WTC11 (cell line): Measurements from ENCODE around the gene SLC47A2. TPM values are rescaled to one million over a fixed set of nuclear protein-coding genes. Genes with fewer than 3 reads are reported as not detected.

Experiments
- ATAC-seq: fragments of 200-7000 bp; cut with Tn5 transposase; 2 replicates; pipeline ENCODE4 v1.10.0; 2021; ENCODE audit warnings: mild to moderate bottlenecking, moderate library complexity
- CTCF ChIA-PET: fragments of 300-600 bp; sonication (Branson Sonifier 250); formaldehyde crosslinking; loops from one replicate; lab custom pipeline; 2021; ENCODE audit warnings: antibody characterized with exemption; lab: Charles Lee
- POLR2A ChIA-PET: fragments of 350-600 bp; sonication (Branson Sonifier 250); formaldehyde crosslinking; loops from one replicate; lab custom pipeline; 2021; ENCODE audit warnings: antibody characterized with exemption; lab: Charles Lee
- DNase-seq: peaks from one replicate; pipeline ENCODE4 v3.0.0; 2021; ENCODE audit warnings: low spot score
- H3K27ac Mint-ChIP-seq: 2 replicates; pipeline ENCODE4 v1.8.0; 2021; ENCODE audit warnings: mixed read lengths
- H3K27me3 Mint-ChIP-seq: 2 replicates; pipeline ENCODE4 v1.8.0; 2021; ENCODE audit warnings: low read depth, mild to moderate bottlenecking, moderate library complexity, mixed read lengths
- H3K36me3 Mint-ChIP-seq: 2 replicates; pipeline ENCODE4 v1.8.0; 2021; ENCODE audit warnings: mixed read lengths
- H3K4me1 Mint-ChIP-seq: 2 replicates; pipeline ENCODE4 v1.8.0; 2022; ENCODE audit warnings: mixed read lengths
- H3K4me3 Mint-ChIP-seq: 2 replicates; pipeline ENCODE4 v1.8.0; 2021; ENCODE audit warnings: mild to moderate bottlenecking, moderate library complexity, mixed read lengths
- H3K9me3 Mint-ChIP-seq: 2 replicates; pipeline ENCODE4 v1.8.0; 2021; ENCODE audit warnings: mixed read lengths
- CBFB ChIP-seq: sonication (generic); formaldehyde crosslinking; IDR thresholded peaks from 2 replicates; pipeline ENCODE4 v1.8.1; 2022; ENCODE audit warnings: mild to moderate bottlenecking, low read depth, missing genetic modification reagents
- CREB1 ChIP-seq: sonication (generic); formaldehyde crosslinking; IDR thresholded peaks from 2 replicates; pipeline ENCODE4 v1.8.0; 2023; ENCODE audit warnings: mild to moderate bottlenecking, missing genetic modification reagents
- ESRRA ChIP-seq: sonication (generic); formaldehyde crosslinking; IDR thresholded peaks from 2 replicates; pipeline ENCODE4 v1.8.1; 2022; ENCODE audit warnings: mild to moderate bottlenecking, missing genetic modification reagents, borderline replicate concordance
- FOXK1 ChIP-seq: sonication (generic); formaldehyde crosslinking; IDR thresholded peaks from 2 replicates; pipeline ENCODE4 v1.8.0; 2022; ENCODE audit warnings: mild to moderate bottlenecking, moderate library complexity, missing genetic modification reagents
- IRF2 ChIP-seq: sonication (generic); formaldehyde crosslinking; IDR thresholded peaks from 2 replicates; pipeline ENCODE4 v1.8.0; 2022; ENCODE audit warnings: low read depth, missing genetic modification reagents, borderline replicate concordance
- JUN ChIP-seq: sonication (generic); formaldehyde crosslinking; IDR thresholded peaks from 2 replicates; pipeline ENCODE4 v1.8.0; 2023; ENCODE audit warnings: mild to moderate bottlenecking, missing genetic modification reagents
- TEAD4 ChIP-seq: sonication (generic); formaldehyde crosslinking; IDR thresholded peaks from 2 replicates; pipeline ENCODE4 v1.8.0; 2022; ENCODE audit warnings: mild to moderate bottlenecking, missing genetic modification reagents
- ZNF121 ChIP-seq: sonication (generic); formaldehyde crosslinking; IDR thresholded peaks from 2 replicates; pipeline ENCODE4 v1.8.0; 2023; ENCODE audit warnings: missing genetic modification reagents
- ZNF263 ChIP-seq: sonication (generic); formaldehyde crosslinking; IDR thresholded peaks from 2 replicates; pipeline ENCODE4 v1.8.1; 2022; ENCODE audit warnings: low read depth, mild to moderate bottlenecking, moderate library complexity, missing genetic modification reagents
- total RNA-seq: library from RNA; stranded (reverse); gene quantifications from 3 replicates; pipeline ENCODE4 v1.2.3, GENCODE V29; 2021
- TF ChIP-seq, protein P1 (sequence below): sonication (generic); formaldehyde crosslinking; IDR thresholded peaks from 2 replicates; pipeline ENCODE4 v1.8.1; 2023; ENCODE audit warnings: mild to moderate bottlenecking, missing genetic modification reagents, moderate library complexity
- TF ChIP-seq, protein P2 (sequence below): sonication (generic); formaldehyde crosslinking; IDR thresholded peaks from 2 replicates; pipeline ENCODE4 v1.8.1; 2023; ENCODE audit warnings: mild to moderate bottlenecking, moderate library complexity, missing genetic modification reagents
- TF ChIP-seq, protein P3 (sequence below): fragments of 250-450 bp; sonication (Bioruptor Pico); conservative IDR thresholded peaks from 2 replicates; pipeline ENCODE4 v1.9.0; 2021; ENCODE audit warnings: mild to moderate bottlenecking
- TF ChIP-seq, protein P4 (sequence below): sonication (generic); formaldehyde crosslinking; IDR thresholded peaks from 2 replicates; pipeline ENCODE4 v1.8.0; 2022; ENCODE audit warnings: mild to moderate bottlenecking, missing genetic modification reagents
- TF ChIP-seq, protein P5 (sequence below): fragments of 250-450 bp; sonication (Bioruptor Pico); IDR thresholded peaks from 2 replicates; pipeline ENCODE4 v1.8.0; 2021; ENCODE audit warnings: mild to moderate bottlenecking
- TF ChIP-seq, protein P6 (sequence below): sonication (generic); formaldehyde crosslinking; conservative IDR thresholded peaks from 2 replicates; pipeline ENCODE4 v1.8.1; 2022; ENCODE audit warnings: mild to moderate bottlenecking, missing genetic modification reagents

Gene SLC47A2
- total RNA-seq, 1 experiment from 2014 or later, result not detected

DNA sequence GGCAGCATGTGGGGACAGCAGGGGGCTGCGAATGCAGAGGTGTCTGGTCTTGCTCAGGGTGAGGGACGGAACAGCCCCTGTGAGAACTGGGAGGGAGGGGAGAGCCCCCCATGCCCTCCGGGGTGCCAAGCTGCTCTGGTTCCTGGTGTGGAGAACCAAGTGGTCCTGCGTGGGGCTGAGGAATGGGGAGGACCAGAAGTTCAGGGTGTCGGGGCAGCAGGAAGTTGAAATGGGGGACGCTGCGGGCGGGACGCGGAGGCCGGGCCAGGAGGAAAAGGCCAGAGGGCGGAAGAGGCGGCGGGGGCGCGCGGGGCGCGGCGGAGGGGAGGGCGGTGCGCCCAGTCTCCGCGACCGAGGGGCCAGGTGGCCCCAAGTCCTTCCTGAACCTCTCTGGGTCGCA is 28.1 kb upstream of the SLC47A2 start (continued):
- TF ChIP-seq CBFB (no peak), FOXK1 (no peak)
- TF ChIP-seq, all 79 proteins: peak for 0

DNA sequence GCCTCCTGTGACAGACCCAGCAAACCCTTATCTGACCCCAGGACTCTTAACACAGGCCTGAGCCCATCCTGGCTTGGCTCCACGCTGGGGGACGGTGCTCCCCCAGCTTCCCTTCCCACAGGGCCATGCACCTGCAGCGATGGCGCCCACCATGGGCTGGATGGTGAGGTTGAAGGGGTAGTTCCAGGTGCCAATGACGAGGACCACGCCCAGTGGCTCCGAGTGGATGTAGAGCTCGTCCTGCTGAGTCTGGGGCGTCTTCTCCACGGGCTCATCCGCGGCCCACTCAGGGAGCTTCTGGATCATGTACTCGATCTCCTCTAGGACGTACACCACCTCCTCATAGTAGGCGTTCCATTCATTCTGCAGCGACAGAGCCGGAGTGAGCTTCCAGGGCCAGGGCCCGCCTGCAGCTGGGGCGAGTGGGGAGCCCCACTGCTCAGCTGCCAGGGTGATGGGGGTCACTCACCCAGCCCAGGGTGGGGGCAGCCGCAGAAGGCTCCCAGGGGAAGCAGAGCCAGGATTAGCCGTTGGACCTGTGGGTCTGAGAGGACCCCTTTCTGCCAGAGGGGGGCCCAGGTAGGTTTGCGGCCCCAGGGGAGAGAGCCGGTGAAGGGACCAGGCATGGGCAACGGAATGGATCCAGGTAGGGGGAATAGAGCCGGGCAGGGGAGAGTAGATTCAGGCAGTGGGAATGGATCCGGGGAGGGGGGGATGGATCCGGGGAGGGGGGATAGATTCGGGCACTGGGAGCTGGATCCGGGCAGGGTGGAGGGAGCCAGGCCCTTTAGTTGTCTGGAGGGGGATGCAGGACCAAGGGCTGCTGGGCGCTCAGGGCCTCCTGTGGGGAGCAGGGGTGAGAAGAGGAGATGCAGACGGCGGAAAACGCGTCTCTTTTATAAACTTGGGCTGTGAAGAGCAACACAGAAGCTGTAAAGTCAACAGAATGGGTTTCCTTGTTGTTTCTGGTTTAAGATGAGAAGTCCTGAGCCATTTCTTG is 27.0 kb upstream of the SLC47A2 start:
- ChIA-PET POLR2A (interaction anchor here (1.8 kb wide), 1 partner anchor 95 kb away, joined by 6 read pairs; the partner anchor contains the start of gene ALDH3A2), CTCF (interaction anchor here (1.2 to 5.7 kb wide), 5 partner anchors 19 to 285 kb away, joined by 3 to 91 read pairs (median 5); no protein-coding TSS in a partner anchor)
- H3K27me3 Mint-ChIP-seq, result peaks cover 11% of the 10 kb centered on the region; the same call in 1 of the 2 replicates
- ATAC-seq (no peak), DNase-seq (no peak)
- peak overlapping the region; percentile 38; the same call in 1 of the 2 replicates for H3K4me3 Mint-ChIP-seq
- H3K4me1 Mint-ChIP-seq, result peaks cover 12% of the 10 kb centered on the region
- H3K27ac Mint-ChIP-seq, result no peak overlapping the region
- no peaks in the 10 kb centered on the region for H3K36me3 Mint-ChIP-seq
- TF ChIP-seq IRF2 (CRISPR knock-in tag) (no peak), CREB1 (CRISPR knock-in tag) (no peak), ZNF121 (CRISPR knock-in tag) (no peak), TEAD4 (CRISPR knock-in tag) (no peak), CBFB (no peak), JUN (CRISPR knock-in tag) (no peak), ESRRA (CRISPR knock-in tag) (no peak), ZNF263 (CRISPR knock-in tag) (no peak)
- TF ChIP-seq, protein P1, sequence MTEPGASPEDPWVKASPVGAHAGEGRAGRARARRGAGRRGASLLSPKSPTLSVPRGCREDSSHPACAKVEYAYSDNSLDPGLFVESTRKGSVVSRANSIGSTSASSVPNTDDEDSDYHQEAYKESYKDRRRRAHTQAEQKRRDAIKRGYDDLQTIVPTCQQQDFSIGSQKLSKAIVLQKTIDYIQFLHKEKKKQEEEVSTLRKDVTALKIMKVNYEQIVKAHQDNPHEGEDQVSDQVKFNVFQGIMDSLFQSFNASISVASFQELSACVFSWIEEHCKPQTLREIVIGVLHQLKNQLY (CRISPR knock-in tag), result no peak
- TF ChIP-seq, protein P2, sequence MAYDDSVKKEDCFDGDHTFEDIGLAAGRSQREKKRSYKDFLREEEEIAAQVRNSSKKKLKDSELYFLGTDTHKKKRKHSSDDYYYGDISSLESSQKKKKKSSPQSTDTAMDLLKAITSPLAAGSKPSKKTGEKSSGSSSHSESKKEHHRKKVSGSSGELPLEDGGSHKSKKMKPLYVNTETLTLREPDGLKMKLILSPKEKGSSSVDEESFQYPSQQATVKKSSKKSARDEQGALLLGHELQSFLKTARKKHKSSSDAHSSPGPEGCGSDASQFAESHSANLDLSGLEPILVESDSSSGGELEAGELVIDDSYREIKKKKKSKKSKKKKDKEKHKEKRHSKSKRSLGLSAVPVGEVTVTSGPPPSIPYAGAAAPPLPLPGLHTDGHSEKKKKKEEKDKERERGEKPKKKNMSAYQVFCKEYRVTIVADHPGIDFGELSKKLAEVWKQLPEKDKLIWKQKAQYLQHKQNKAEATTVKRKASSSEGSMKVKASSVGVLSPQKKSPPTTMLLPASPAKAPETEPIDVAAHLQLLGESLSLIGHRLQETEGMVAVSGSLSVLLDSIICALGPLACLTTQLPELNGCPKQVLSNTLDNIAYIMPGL (CRISPR knock-in tag), result no peak
- TF ChIP-seq, protein P3, sequence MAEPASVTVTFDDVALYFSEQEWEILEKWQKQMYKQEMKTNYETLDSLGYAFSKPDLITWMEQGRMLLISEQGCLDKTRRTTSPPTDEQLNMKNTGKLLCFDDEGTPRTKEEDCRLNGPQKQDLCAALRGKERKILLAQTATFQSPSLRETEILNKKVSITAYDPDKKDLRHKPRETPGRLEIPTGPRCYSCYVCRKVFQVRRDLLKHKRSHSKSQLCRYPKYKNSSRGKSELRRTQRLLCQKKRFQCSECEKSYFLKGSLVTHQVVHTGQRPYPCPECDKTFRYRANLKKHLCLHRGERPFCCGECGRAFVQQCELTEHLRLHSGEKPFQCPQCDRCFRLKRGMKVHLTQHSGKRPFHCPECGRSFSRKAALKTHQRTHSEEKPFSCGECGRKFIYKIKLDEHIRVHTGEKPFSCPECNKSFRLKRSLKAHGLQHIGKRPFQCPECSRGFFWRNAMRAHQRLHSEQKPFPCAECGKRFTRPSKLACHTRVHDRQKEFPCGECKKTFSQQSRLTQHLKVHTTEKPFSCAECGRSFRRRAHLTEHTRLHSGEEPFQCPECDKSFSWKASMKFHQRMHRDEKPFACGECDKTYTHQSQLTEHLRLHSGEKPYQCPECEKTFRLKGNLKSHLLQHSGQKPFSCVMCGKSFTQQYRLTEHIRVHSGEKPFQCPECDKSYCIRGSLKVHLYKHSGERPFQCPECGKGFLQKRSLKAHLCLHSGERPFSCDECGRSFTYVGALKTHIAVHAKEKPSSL (CRISPR knock-in tag), result no peak
- TF ChIP-seq, protein P4, sequence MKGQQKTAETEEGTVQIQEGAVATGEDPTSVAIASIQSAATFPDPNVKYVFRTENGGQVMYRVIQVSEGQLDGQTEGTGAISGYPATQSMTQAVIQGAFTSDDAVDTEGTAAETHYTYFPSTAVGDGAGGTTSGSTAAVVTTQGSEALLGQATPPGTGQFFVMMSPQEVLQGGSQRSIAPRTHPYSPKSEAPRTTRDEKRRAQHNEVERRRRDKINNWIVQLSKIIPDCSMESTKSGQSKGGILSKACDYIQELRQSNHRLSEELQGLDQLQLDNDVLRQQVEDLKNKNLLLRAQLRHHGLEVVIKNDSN (CRISPR knock-in tag), result no peak
- TF ChIP-seq, protein P5, sequence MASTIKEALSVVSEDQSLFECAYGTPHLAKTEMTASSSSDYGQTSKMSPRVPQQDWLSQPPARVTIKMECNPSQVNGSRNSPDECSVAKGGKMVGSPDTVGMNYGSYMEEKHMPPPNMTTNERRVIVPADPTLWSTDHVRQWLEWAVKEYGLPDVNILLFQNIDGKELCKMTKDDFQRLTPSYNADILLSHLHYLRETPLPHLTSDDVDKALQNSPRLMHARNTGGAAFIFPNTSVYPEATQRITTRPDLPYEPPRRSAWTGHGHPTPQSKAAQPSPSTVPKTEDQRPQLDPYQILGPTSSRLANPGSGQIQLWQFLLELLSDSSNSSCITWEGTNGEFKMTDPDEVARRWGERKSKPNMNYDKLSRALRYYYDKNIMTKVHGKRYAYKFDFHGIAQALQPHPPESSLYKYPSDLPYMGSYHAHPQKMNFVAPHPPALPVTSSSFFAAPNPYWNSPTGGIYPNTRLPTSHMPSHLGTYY, result no peak
- TF ChIP-seq, protein P6, sequence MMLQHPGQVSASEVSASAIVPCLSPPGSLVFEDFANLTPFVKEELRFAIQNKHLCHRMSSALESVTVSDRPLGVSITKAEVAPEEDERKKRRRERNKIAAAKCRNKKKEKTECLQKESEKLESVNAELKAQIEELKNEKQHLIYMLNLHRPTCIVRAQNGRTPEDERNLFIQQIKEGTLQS, result no peak
- no peaks in the 10 kb centered on the region for H3K9me3 Mint-ChIP-seq
